GM12865 (cell line): ENCODE measurements around the gene TFCP2.
A peak's percentile ranks its signal among the peaks of the same experiment; 100 is the strongest.

Experiments
- DNase-seq: peaks from one replicate; pipeline ENCODE4 v3.0.0; 2010; ENCODE audit warnings: low read depth
- H3K4me3 ChIP-seq: 2 replicates; pipeline ENCODE4 v1.5.1; 2011; ENCODE audit warnings: mild to moderate bottlenecking, low read depth, low read length, control low read depth
- TF ChIP-seq, protein P1 (sequence below): IDR thresholded peaks from 2 replicates; pipeline ENCODE4 v1.5.1; 2011; ENCODE audit warnings: low read length, control low read depth, low read depth, inconsistent platforms; ENCODE audit not compliant: insufficient read depth; ENCODE audit errors: missing control alignments

Gene TFCP2

DNA sequence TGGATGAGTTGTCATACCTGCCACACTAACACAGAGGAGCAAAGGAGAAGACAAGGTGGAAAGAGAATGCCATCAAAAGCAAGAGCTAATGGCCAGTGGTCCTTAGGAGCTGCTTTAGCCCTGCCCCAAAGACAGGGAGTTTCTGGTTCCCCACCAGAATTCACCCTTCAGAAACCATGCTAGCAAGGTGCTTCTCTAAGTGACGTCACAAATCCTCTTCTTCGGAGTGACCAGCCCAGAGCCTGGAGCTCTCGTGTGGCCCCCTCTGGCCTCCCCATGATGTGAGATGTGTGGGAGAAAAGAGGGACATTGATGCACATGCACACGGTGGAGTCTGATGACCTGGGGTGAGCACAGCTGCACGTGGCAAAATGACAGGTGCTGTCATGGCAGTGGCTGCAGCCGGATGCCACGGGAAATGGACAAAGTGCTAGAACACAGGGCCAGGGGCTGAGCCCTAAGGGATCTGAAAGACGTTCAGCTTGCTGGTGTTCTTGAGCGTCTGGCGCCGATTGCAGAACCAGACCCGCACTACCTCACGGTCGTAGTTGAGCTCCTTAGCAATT lies 16.9 kb upstream of the TFCP2 start:
- TF ChIP-seq, protein P1, sequence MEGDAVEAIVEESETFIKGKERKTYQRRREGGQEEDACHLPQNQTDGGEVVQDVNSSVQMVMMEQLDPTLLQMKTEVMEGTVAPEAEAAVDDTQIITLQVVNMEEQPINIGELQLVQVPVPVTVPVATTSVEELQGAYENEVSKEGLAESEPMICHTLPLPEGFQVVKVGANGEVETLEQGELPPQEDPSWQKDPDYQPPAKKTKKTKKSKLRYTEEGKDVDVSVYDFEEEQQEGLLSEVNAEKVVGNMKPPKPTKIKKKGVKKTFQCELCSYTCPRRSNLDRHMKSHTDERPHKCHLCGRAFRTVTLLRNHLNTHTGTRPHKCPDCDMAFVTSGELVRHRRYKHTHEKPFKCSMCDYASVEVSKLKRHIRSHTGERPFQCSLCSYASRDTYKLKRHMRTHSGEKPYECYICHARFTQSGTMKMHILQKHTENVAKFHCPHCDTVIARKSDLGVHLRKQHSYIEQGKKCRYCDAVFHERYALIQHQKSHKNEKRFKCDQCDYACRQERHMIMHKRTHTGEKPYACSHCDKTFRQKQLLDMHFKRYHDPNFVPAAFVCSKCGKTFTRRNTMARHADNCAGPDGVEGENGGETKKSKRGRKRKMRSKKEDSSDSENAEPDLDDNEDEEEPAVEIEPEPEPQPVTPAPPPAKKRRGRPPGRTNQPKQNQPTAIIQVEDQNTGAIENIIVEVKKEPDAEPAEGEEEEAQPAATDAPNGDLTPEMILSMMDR: no peak
- no peak overlapping the region for H3K4me3 ChIP-seq
- no peak for DNase-seq

DNA sequence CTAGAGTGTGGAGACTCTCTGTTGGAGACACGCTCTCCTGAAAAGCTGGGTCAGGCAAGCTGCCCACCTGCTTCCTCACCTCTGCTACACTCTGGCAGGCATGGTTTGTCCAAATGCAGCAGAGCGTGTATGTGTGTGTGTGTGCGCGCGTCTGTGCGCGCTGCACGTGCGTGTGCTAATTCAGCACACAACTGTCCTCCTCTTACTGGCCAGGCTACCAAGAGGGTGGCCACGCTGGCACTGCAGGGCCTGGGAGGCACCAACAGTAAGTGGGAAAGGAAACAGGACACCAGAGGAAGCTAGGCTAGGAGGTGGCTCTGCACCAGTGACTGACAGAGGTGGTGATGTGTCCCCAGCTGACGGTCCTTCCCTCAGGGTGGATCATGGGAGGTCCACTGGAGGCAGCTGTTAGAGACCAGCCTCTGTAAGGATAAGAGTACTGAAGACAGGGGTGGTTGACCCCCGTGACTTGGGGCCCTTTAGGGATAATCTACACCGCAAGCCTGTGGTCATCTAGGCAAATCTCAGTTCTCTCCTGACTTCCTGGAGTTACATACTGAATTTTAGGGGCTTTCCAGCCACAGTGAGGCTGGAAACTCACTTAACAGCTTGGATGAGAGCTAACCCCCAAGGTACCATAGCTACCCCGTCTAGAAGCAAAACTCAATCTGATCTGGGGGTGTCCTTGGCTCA lies 15.6 kb upstream of the TFCP2 start:
- H3K4me3 ChIP-seq: peak overlapping the region; percentile 41
- DNase-seq: peak; percentile 83
- TF ChIP-seq, protein P1: no peak

DNA sequence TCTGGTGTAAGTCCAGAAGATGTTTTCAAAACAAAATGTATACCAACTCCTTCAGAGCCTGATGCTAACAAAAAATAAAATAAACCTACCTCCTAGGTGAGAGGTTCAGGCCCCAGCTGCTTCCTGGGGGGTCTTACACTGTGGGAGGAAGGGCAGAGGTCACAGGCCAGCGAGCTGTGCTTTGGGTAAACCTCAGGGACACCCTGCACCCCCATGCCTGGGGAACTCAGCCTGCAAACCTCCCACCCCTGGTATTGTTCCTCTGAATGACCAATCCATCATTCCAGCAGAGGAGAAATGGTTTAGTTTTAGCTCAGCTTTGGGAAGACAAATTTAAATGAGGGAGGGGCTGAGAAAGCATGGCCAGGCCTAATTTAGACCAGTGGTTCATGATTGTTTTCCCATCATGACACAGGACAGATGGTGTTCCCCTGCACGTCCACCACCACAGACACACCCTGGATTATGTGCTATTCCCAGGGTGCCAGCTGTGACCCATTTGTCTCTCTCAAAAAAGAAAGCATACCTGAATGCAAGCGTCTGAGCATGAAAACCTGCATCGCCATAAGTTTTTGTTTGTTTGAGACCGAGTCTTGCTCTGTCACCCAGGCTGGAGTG lies 14.5 kb upstream of the TFCP2 start:
- no peak for DNase-seq
- TF ChIP-seq, protein P1: no peak
- H3K4me3 ChIP-seq: no peak overlapping the region

DNA sequence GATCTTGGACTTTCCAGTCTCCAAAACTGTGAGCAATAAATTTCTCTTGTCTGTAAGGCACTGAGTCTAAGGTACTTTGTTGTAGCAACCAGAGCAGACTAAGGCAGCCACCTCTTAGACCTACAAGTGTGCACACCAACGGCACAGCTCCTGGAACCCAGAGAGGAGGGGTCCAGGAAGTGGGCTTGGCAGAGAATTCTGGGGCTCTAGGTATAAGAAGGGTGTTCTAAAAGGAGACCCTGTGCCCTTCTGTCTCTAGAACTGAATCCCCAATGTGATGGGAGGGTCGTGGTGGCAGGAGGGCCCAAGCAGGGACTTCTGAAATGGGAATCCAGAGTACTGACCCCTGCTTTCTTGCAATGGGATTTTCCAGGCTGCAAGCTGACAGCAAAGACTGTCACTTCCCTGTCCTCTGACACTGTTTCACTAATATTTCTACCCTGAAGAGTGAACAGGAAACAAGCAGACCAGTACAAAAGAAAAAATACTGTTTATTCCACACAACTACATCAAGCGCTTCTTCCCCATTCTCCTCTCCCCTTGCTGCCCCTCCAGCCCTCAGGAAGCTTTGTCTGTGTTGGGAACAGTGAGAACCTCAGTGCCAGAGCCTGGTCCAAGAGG lies 13.6 kb upstream of the TFCP2 start:
- TF ChIP-seq, protein P1: no peak
- no peak for DNase-seq
- no peak overlapping the region for H3K4me3 ChIP-seq

DNA sequence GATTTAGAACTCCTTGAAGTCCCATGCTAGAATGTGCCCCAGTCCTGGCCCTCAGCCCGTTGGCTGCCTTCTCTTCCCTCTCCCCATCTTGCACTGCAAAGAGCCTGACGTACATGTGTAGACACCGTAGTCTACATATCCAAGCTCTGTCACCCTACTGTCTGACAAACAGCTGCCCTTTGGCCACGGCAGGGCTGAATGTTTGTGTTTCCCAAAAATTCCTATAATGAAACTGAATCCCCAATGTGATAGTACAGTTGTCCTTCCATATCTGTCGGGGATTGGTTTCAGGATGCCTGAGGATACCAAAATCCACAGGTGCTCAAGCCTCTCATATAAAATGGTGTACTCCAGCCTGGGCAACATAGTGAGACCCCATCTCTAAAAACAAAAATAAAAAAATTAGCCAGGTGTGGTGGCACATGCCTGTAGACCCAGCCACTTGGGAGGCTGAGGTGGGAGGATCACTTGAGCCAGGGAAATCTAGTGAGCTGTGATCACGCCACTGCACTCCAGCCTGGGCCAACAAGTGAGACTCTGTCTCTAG lies 12.3 kb upstream of the TFCP2 start:
- TF ChIP-seq, protein P1: no peak
- no peak for DNase-seq
- no peak overlapping the region for H3K4me3 ChIP-seq

DNA sequence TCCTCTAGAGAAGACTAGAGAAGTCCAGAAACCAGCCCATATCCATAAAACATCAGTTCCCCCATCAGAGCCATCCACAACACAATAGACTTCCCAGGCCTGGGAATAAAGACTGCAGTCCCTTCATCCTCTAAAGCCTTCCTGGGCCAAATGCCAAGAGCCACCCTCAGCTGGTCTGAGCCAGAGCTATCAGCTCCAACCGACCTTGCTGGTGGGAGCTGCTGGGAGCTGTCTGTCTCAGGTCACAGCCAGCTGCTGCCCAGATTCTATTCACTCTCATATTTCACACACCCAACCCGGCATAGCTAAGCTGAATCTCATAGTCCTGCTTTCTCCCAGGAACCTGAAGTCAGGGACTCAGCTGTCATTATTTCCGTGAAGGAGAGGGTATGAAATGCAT lies 10.9 kb upstream of the TFCP2 start:
- no peak for DNase-seq
- H3K4me3 ChIP-seq: no peak overlapping the region
- TF ChIP-seq, protein P1: no peak
